ENCODE data around the gene ANKS3. TPM values are rescaled to one million over a fixed set of nuclear protein-coding genes. Genes with fewer than 3 reads are reported as not detected.

The ANKS3 gene
- 25.5 TPM for total RNA-seq (2021; ENCODE audit: unreplicated experiment)
- 10.2 and 11.9 TPM in 2 replicates for polyA plus RNA-seq (2012)
- Bru-seq, nascent RNA = percentile 65 among the genes with signal in this experiment
- BruChase-seq, experiment 1, labeled RNA remaining after a 6-hour chase = percentile 67 among the genes with signal in this experiment
- BruChase-seq, experiment 2, labeled RNA remaining after a 2-hour chase = percentile 74 among the genes with signal in this experiment
- long read RNA-seq, partial matches to known transcripts = 1 of 28 reads
- long read RNA-seq, other reads (novel, unspliced or antisense) = 21 of 28 reads

GRCh38 chr16:4734063-4734729 lies at the start of gene ANKS3, which contains the start of gene DNAAF8:
ANKS3 (minus strand) TSS chr16:4734271; CDS start chr16:4730149, 4,122 bp downstream.
DNAAF8 (plus strand) TSS chr16:4734537; CDS start chr16:4736515, 1,978 bp downstream.
- intact Hi-C loops (cut with micrococcal nuclease) = loop anchor here (1.0 to 5.0 kb wide), 4 partner anchors 33 to 223 kb away; partner anchors contain the start of genes ROGDI, SEC14L5 and ZNF500
- peak within 1 kb of the TSS; percentile 83 for H3K27ac ChIP-seq (ENCODE audit: low read depth, low read length)

More at GRCh38 chr16:4734063-4734729, at the start of gene ANKS3, which contains the start of gene DNAAF8:
- ATAC-seq (peak; percentile 94), DNase-seq (ENCODE audit: low read depth, low spot score) (peak; percentile 92)
- H3K4me3 ChIP-seq (replicated peaks in 1 of 2; ENCODE audit: low read depth in 1 of 2, low read length in 2 of 2) = peak within 1 kb of the TSS; percentile 97
- peaks cover 8 to 19% of the 10 kb centered on the region in 2 experiments for H3K4me1 ChIP-seq (ENCODE audit: control insufficient read depth in 1 of 2, insufficient read depth in 2 of 2, low read length in 2 of 2)
- H3K9ac ChIP-seq (ENCODE audit: low read length) = peak within 1 kb of the TSS; percentile 94
- POLR2A ChIA-PET = interaction anchor here (0.7 to 1.9 kb wide), 8 partner anchors 10 to 211 kb away, joined by 3 to 8 read pairs (median 4); partner anchors contain the start of gene ROGDI
- RAD21 ChIA-PET (ENCODE audit: low non-redundant PET in 1 of 2, low total read pairs in 2 of 2, uncharacterized antibody in 2 of 2, unreplicated experiment in 2 of 2) = interaction anchor here in 1 of 2 experiments (1.0 kb wide), 2 partner anchors 40 to 181 kb away, joined by 3 read pairs; no protein-coding TSS in a partner anchor
- CTCF ChIA-PET = interaction anchor here (1.5 to 1.6 kb wide), 3 partner anchors 10 to 222 kb away, joined by 3 to 11 read pairs (median 4); partner anchors contain the start of gene MGRN1
- peak within 1 kb of the TSS; percentile 96 for H3K4me2 ChIP-seq (ENCODE audit: low read length)
- H4K20me1 ChIP-seq (ENCODE audit: insufficient read depth) = no peaks in the 10 kb centered on the region
- H3K79me2 ChIP-seq (ENCODE audit: insufficient read depth, low read length) = peaks cover 29% of the 10 kb centered on the region
- TF ChIP-seq REST (IDR thresholded peaks at IDR 0.05; ENCODE audit: low read depth) (no peak), POLR2AphosphoS5 (IDR thresholded peaks at IDR 0.05; ENCODE audit: low read depth, low read length) (peak; percentile 71), EZH2phosphoT487 (IDR thresholded peaks at IDR 0.05; ENCODE audit: borderline replicate concordance) (no peak), ZFX (IDR thresholded peaks at IDR 0.05) (peak; percentile 86; the same call in 1 of the 2 replicates), YY1 (IDR thresholded peaks at IDR 0.05; ENCODE audit: extremely low read depth, insufficient replicate concordance, low read depth, low read length) (peak; percentile 68), CTCF (IDR thresholded peaks at IDR 0.05 in 2 of 3, conservative IDR thresholded peaks at IDR 0.05 in 1 of 3; ENCODE audit: borderline replicate concordance in 1 of 3, insufficient read depth in 1 of 3, low read depth in 2 of 3, low read length in 2 of 3) (no peak), MAX (IDR thresholded peaks at IDR 0.05) (peak; percentile 91), EGR1 (IDR thresholded peaks at IDR 0.05; ENCODE audit: low read depth) (peak; percentile 56; the same call in 1 of the 2 replicates), ZNF274 (IDR thresholded peaks at IDR 0.05; ENCODE audit: low read depth, low read length) (no peak), SRF (IDR thresholded peaks at IDR 0.05; ENCODE audit: low read depth) (peak; percentile 61; the same call in 1 of the 2 replicates), CBX3 (IDR thresholded peaks at IDR 0.05; ENCODE audit: low read depth) (no peak), POLR2A (IDR thresholded peaks at IDR 0.05; ENCODE audit: borderline replicate concordance, extremely low read depth, insufficient read depth, insufficient read length) (peak; percentile 57), SP1 (IDR thresholded peaks at IDR 0.05; ENCODE audit: low read depth) (peak; percentile 80), TCF7L2 (IDR thresholded peaks at IDR 0.05; ENCODE audit: borderline replicate concordance, extremely low read depth, insufficient read depth, insufficient read length) (peak; percentile 55), SIN3A (IDR thresholded peaks at IDR 0.05; ENCODE audit: low read depth) (peak; percentile 74; the same call in 1 of the 2 replicates)
- H3K36me3 ChIP-seq (ENCODE audit: control insufficient read depth in 1 of 2, insufficient read depth in 2 of 2, low read length in 2 of 2) = peaks cover 3 to 9% of the 10 kb centered on the region in 2 experiments; a peak in 2 of 4 replicates
- H2AFZ ChIP-seq (ENCODE audit: low read depth, low read length, poor library complexity, severe bottlenecking) = peak within 1 kb of the TSS; percentile 31
- no peaks in the 10 kb centered on the region for H3K27me3 ChIP-seq (ENCODE audit: insufficient read depth, low read length)
- H3K9me3 ChIP-seq (ENCODE audit: control insufficient read depth in 1 of 2, insufficient read depth in 1 of 2, low read depth in 1 of 2, low read length in 2 of 2) = no peaks in the 10 kb centered on the region
- no peaks in the 10 kb centered on the region for H3K9me2 ChIP-seq (ENCODE audit: insufficient read depth)
- BruUV-seq (replicated peaks) = no TSS peak
